ENCODE results near the gene ALDH3A2.
"Not testable (repeated sequence)": the region's sequence is repeated elsewhere in the genome, so short reads cannot be mapped to it uniquely, and the experiment has no call there.

The ALDH3A2 gene

DNA sequence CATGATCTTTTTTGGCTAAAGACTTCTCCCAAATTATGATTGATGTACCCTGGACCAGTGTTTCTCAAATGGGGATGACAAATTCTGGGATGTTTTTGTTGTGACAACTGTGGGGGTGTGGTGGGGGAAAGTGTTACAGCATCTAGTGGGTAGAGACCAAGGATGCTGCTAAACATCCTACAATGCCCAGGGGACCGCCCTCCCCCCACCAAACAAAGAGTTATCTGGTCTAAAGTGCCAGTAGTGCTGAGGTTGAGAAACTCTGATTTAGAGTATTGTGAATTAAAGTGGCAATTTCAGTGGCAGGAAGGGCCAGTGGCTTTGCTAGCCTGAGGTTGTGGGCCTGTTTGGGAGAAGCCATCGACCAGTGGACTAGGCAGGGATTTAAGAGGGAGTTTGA, 34.6 kb downstream of the ALDH3A2 start:
- no peak for DNase-seq

DNA sequence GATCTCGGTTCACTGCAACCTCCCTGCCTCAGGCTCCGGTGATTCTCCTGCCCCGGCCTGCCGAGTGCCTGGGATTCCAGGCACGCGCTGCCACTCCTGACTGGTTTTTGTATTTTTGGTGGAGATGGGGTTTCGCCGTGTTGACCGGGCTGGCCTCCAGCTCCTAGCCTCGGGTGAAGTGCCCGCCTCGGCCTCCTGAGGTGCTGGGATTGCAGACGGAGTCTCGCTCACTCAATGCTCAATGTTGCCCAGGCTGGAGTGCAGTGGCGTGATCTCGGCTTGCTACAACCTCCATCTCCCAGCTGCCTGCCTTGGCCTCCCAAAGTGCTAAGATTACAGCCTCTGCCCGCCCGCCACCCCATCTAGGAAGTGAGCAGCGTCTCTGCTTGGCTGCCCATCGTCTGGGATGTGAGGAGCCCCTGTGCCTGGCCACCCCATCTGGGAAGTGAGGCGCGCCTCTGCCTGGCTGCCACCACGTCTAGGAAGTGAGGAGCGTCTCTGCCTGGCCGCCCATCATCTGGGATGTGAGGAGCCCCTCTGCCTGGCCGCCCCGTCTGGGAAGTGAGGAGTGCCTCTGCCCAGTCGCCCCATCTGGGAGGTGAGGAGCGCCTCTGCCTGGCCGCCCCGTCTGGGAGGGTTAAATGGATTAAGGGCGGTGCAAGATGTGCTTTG, 36.5 kb downstream of the ALDH3A2 start:
- DNase-seq = not testable (repeated sequence)

DNA sequence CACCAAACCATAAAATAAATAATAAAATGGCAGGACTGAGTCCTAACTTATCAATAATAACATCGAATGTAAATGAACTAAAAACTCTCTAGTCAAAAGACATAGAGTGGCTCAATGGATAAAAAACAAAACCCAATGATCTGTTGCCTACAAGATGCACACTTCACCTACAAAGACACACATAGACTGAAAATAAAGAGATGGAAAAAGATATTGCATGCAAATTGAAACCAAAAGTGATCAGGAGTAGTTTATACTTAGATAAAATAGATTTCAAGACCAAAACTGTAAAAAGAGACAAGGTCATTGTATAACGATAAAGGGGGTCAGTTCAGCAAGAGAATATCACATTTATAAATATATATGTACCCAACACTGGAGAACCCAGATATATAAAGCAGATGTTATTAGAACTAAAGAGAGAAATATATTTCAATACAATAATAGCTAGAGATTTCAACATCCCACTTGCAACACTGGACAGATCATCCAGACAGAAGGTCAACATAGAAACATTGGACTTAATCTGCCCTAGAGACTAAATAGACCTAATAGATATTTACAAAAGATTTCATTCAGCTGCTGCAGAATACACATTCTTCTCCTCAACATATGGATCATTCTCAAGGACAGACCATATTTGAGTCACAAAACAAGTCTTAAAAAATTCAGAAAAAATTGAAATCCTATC, 38.0 kb downstream of the ALDH3A2 start:
- DNase-seq = no peak

DNA sequence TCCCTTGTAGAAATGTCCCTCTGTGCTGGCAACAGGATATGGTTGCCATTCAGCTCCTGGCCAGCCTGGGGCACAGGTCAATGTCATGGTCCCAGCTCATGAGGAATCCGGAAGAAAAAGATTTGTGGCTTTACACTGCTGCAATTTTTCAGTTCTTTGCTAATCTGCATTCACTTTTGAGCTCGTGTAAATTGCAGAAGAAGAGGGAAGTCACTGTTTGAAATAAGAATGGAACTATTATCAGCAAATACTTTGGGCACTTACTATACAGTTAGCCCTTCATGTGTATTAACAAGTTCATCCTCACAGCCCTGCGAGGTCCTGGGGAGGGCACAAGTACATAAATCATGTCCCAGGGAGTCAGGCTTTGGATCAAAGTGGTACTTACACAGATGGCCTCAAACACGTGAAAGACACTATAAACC, 53.7 kb downstream of the ALDH3A2 start:
- DNase-seq = no peak

DNA sequence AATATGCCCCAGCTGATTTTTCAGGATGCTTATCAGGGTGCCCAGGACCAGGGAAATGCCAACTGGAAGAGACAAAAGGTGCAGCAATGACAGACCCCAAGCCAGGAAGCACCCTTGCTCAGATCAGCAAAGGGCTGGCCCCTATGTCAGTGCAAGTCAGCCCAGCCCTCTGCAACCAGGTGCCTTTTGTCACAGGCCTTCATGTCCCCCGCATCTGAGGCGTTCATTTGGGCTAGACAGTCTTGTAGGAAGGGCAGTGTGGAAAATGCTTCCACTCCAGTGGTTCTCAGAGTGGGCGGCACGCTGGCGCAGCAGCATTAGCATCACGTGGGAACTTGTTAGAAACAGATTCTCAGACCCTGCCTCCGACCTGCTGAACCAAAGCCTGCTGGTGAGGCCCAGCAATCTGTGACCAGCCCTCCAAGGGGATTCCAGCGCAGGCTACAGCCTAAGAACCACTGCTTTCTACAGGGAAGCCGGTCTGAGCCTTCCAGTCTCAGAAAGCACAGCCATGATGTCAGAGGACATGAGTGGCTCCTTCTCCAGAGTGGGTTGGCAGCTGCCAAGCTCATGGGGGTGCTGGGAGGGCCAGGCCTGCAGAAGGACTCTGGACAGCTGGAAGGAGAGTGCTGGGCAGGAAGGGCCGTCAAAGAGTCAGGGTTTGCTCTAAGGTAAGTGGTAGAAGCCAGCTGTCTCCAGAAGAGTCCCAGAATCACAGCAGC, 54.7 kb downstream of the ALDH3A2 start:
- no peak for DNase-seq

DNA sequence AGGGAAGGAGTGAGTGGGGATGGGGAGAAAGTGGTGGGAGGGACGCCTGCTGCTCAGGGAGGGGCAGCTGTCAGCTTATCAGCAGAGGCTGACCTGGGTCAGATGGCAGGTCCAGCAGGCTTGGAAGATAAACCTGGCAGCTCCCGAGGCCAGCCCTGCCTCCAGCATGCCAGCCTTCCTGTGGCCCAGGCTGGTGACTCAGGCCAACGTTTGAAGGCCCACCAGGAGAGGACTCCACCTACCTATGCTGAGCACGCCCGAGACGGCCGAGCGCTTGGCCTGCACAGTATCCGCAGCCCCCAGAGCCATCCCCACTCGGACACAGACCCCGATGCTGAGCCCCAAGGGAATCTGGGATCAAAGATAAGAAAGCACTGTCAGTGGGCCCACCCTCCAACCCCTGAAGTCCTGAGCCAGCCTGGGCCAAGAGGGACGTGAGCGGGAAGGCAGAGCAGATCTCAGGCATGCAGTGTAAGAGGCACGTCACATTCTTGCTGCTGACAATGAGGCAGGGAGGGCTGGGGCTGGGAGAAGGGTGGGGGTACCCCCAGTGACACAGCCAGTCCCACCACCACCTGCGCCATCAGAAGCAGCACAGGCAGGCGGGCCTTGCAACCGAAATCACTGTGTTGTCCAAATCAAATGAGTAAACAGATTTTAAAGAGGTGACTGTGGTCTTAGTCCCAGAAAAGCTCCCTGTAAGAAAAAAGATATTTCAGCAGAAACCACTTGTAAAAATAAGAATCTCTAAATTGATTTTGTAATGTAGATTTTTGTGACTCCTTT, 55.5 kb downstream of the ALDH3A2 start:
- no peak for DNase-seq

DNA sequence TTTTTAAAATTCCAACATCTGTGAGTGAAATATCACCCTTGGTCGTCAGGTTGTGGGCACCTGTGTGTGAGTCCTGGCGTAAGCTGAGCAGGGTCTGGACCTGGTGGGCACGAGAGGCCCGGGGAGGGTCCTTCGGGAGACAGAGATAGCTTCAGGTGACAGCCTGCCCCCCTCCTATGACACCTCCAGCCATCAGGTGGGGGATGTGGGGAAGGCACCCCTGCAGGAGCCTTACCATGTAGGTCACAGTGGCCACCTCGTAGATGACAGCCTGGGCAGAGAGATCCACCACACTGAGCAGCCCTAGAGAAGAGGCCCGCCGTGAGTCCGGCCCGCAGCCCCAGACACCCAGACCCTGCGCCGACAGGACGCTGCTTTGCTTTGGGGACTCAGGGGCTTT, 56.6 kb downstream of the ALDH3A2 start:
- DNase-seq = no peak

DNA sequence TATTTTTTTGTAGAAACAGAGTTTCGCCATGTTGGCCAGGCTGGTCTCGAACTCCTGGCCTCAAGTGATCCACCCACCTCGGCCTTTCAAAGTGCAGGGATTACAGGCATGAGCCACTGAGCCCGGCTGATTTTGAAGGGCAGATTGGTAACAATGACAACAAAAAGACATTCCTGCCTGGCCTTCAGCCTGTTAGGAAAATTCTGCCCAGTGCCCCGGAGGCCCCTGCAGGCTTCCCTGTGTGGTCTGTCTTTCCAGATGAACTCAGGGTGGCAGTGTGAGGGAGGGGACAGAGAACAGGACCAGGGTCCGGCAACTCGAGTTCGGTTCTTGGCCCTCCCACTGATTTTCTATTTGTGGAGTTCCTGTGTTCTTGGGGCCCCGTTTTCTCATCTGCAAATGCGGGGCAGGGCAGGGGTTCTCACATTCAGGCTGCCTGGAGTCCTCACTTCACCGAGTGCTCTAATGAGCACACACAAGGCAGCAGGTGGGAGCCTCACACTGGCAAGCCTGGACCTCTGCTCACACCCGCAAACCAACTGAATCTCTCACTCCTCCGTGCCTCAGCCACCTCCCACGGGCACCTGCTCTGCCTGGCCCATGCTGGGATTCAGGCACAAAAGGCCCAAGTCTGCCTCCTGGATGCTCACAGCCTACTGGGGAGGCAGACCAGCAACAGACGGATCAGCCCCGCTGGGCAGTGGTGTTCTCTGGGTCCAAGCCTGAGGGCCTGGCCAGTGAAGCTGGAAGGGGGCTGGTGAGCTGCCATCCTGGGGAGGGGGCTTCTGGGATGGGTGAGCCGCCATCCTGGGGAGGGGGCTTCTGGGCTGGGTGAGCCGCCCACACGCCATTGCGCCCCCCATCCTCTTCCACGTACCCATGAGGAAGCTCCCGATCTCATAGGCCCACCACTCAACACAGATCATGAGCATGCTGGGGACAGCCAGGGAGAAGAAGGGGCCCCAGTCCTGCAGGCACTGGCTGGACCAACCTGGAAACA, 57.5 kb downstream of the ALDH3A2 start:
- no peak for DNase-seq

DNA sequence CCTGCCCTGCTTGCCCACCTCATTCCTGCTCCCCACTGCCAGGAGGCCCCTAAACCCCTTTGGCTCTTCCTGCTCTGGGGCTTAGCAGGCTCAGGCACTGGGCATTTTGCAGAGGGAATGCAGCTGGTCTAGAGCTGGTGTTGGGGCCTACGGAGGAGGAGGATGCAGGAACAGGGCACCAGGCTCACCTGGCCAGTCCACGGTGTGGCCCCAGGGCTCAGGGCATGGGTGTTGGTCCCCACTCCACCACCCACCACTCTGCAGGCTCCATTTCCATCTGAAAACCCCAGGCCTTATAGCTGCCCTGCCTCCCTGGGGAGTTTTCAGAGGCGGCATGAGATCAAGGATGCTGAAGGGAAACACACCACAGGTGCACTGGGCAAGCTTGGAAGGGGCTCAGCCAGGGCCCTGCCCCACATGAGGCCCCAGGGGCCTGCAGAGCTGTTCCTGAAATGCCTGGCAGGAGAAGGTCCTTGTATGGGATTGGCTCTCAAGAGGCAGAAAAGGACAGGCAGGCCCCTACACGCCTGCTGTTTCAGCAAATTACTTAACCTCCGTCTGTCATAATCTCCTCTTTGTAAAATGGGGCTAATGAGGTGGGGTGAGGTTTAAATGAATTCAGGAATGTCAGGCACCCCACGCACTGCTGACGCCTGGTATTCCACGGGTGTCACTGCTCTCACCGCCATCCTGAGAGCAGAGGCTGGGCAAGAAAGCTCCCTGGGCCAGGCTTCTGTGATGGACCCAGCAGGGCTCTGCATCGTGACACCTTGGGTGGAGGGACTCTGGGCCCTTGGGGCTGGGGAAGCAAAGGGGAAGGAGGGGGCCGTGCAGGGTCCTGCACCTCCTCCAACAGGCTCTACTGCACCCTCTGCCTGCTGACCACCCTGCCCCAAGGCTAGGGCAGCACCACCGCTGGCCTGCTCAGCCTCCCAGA, 58.5 kb downstream of the ALDH3A2 start:
- no peak for DNase-seq

DNA sequence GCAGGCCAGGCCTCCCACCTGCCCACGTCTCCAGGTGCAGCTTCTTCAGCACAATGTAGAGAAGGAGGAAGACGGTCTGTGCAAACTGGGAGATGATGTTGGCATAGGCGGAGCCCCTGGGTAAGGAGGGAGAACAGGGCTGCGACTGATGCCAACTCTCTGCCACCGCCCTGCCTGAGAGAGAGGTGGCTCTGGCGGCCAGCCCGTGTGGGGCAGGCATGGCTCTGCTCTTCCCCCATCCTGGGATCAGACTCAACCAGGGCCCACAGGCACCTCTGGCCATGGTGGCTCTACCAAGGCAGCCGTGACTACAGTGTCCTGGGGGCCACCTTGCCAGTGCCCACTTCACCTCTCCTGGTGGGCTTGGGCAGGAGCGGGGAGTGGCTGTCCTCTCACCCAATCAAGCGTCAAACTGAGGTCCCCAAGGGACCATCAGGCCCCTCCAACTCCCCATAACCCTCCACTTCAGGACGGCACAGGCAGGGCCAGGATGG, 59.2 kb downstream of the ALDH3A2 start:
- no peak for DNase-seq

DNA sequence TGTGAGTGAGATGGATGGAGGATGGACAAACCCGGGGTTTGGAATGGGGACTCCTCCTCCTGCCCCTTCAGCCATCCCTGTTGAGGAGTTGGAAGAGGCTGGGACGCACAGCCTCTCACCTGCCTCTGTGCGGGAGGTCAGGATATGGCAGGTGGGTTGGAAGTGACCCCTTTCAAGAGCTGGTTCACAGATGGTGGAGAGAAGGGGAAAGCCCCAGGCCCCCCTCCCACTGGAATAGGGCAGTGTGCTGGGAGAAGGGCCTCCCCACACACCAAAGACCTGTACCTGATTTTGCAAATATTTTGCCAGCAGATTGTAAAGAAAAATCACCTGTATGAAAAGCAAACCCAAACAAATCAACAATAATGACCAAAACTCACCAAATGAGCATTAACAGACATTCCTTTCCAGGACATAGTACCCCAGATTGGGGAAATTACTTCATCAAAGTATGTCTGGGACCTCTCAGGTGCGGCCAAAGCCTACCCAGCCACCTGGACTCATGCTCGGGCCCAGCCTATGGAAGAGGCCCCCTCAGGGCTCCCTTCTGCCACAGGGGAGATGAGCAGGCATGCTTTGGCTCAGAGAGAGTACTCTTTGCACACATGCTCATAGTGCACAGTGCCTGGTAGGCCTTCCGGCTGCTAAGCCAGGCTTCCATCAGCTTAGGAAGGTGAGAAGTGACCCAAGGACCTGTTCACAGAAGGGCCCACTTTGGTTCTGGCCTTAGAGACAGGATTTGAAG, 60.1 kb downstream of the ALDH3A2 start:
- no peak for DNase-seq

DNA sequence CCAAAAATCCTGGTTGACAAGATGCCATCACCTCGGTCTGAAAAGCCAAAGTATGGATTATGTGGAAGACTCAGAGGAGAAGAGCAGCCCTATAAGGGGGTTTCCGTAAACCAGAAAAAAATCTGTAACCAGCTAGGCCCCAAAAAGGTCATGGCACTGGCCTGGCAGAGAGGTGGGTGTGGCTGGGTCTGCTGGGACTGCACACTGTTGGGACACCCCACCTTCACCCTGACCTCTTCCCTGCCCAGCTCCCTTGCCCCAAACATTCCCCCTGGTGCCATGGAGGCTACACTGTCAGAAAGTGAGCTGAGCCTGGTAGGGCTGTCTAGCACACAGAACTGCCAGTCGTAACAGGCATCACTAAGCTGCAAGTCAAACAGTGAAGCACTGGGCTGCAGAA, 61.3 kb downstream of the ALDH3A2 start:
- no peak for DNase-seq

DNA sequence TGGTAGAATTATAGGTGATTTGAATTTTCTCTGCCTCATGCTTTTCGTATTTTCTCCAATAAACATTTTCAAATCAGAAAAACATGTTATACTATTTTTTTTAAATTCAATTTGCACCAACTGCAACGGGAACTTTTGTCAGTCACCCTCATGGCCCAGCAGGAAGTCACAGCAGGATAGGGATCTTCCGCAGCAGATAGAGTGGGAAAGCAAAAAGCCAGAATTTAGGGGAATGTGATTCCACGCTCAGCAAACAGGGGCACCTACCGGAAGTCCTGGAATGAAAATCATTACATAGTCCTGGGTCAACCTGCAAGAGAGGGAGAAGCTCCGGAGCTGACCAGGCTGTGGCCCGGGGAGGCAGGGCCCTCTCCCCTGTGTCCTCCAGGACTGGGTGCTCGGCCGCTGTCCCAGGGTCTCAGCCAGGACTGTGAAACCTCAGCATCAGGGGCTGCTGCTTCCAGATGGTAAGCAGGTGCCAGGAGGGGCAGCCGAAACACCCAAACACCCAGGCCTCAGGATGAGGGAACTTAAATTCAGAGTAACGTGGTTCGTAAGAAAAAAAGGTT, 64.0 kb downstream of the ALDH3A2 start:
- no peak for DNase-seq

DNA sequence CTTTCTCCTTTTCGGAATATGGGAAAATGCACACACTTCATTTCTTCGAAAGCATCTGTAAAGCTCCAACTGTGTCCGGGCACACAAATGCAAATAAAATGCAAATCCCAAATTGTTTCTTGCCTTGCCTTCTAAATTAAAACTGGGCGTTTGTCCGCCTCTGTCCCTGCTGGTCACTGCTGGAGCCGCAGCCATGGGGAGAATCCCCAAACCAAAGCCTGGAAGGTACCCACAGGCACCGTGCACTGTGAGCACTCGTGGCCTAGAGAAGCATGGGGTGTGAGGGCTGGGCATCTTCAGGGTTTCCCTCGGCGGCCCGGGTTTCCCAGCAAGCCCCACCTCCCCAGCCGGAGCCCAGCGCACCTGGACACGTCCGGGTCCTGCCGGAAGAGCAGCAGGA, 64.9 kb downstream of the ALDH3A2 start:
- DNase-seq = no peak

DNA sequence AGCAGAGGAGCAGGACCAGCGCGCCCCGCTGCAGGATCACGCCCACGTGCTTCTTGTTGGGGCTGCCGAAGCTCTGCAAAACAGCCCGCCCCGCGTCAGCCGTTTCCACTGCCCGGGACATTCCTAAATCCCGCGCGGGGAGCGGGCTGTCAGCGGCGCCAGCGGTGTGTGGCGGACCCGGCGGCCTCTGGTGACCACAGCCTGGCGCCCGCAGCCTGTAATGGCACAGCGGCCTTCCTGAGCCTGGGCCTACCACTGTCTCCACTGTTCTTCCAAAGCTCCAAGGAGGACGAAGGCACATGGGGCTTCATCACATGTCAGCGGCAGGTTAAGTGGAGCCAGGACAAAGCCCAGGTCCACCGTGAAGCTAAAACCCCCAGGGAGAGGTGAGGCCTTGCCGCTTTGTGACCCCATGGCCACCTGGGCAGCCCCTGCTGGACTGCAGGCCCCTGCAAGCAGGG, 65.4 kb downstream of the ALDH3A2 start:
- DNase-seq = no peak

DNA sequence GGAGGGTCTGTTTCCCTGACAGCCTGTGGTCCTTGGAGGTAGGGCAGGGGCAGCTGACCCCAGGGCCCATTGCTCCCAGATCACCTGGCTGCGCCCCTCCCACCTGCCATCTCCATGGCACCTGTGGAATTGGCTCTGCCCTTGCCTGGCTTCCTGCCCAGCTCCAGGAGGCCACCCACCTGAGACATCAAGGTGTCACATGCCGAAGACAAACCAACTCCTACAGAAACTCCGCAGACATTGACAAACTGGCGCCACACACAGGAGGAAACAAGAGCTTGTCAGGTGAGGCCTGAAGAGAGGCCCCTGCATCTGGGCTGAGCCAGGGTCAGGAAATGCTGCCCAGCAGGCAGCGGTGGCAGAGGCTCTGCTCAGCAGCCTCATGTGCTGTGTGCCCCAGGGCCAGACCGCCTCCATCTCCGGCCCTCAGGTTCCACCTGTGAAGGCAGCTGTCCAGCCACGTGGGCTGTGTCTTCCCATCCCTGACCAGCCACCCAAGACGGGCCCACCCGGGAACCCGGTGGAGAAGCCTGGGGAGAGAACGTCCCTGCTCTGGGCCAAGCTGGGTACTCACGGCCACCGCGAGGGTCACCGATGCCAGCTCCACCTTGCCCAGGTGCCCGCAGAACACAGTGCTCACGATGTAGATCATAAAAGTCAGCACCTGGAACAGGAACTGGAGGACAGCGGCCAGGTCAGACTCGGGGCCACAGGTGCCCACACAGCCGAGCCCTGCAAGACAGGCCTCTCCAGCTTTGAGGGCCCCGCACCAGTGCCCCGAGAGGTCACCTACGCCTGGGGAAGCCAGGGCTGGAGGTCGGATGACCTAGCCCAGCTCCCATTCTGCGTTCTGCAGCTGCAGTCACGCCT, 66.2 kb downstream of the ALDH3A2 start:
- no peak for DNase-seq

DNA sequence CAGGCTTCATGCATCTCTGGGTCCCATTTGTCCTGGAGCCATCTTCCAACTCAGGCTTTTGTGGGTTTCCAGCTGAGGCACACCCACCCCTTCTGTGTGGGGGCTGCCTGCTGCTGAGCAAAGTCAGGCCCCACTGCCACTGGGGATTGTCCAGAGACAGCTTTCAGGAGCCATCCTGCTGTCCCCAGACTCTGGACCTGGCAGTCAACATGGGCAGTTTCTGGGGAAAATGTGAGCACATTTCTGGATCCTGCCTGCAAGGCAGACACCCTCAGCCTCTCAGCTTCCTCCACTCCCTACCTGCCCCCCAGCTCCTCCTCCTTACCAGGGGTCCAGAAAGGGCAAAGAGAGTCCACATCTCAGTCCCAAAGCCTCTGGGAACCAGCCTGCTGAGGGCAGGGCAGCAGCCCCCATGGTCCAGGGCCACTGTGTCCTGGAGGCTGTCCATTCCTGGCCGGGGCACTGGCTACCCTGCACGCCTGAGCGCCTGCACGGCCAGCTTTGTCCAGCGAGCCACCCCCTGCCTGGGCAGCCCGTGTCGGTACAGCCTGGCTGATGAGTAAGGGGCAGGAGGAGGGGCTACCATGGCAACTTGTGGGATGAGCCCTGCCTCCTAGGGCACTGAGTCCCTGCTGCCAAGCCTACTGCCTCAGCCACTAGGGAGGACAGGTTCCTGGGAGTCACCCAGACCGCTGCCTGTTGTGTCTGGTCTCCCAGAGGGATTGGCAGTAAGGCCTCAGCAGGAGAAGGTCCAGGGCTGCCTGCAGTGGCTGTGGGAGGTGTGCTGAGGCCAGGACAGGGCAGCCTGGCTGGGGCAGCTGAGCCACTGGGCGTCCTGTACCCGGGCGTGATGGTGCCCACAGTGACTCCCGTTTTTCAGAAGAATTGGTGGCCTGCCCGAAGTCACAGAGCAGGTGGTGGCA, 67.8 kb downstream of the ALDH3A2 start, which contains the start of gene SLC47A2:
Gene SLC47A2, minus strand, starts transcription at position 477 of the 923 bp plus-strand sequence. Its CDS starts 29 bp downstream, at position 448.
- DNase-seq = no peak
